Subcutaneous adipose tissue (tissue), 4 donors: Measurements from ENCODE around the gene SYS1. TPM values are rescaled to one million over a fixed set of nuclear protein-coding genes. Genes with fewer than 3 reads are reported as not detected.

Source experiments
- total RNA-seq, 4 donors: library from RNA; depleted of rRNA; stranded (reverse); fragments of >200 nt; gene quantifications; one replicate each; pipeline ENCODE4 v1.1.0, GENCODE V29; 2016
- TF ChIP-seq, protein P1 (sequence below): fragments of 450-650 bp; IDR thresholded peaks from one replicate; pipeline ENCODE4 v1.5.1; 2016; ENCODE audit warnings: low read depth, mild to moderate bottlenecking, control low read depth, antibody characterized with exemption, moderate library complexity

SYS1 gene
- total RNA-seq, 4 donors from 2014 or later = 24.3 to 34.8 (median 31.4) TPM

DNA sequence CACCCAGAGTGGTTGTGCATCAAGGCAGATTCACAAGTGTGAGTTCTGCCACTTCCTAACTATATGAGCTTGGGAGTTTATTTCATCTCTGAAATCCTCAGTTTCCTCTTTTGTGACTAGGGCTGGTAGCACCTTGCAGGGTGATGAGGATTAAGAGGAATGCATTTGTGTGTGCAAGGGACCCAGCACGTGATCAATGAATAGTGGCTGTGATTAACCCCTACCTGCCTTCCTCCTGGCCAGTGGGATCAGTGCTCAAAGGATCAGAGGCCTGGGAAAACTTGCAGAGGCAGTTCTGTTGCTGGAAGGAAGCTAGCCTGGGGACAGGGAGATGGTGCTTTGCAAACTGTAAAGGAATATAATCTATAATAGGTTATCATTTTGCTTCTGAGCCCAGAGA is 22.0 kb upstream of the SYS1 start:
- TF ChIP-seq, protein P1, sequence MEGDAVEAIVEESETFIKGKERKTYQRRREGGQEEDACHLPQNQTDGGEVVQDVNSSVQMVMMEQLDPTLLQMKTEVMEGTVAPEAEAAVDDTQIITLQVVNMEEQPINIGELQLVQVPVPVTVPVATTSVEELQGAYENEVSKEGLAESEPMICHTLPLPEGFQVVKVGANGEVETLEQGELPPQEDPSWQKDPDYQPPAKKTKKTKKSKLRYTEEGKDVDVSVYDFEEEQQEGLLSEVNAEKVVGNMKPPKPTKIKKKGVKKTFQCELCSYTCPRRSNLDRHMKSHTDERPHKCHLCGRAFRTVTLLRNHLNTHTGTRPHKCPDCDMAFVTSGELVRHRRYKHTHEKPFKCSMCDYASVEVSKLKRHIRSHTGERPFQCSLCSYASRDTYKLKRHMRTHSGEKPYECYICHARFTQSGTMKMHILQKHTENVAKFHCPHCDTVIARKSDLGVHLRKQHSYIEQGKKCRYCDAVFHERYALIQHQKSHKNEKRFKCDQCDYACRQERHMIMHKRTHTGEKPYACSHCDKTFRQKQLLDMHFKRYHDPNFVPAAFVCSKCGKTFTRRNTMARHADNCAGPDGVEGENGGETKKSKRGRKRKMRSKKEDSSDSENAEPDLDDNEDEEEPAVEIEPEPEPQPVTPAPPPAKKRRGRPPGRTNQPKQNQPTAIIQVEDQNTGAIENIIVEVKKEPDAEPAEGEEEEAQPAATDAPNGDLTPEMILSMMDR = no peak

DNA sequence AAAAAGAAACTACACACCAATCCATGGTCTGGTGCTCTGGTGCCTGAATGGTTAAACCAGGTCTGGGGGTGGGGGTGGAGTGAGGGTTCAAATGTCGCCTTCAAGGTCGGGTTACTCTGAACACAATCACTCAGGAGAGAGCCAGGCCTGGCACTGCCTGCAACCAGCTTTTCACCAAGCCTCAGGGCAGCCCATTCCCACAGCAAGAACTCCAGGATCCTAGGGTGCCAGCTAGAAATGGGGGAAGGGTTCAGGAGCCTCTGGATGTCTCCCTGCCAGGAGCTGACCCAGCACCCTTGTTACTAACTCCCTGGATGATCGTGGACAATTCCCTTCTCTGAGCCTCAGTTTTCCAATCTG is 21.4 kb upstream of the SYS1 start:
- TF ChIP-seq, protein P1 = no peak

DNA sequence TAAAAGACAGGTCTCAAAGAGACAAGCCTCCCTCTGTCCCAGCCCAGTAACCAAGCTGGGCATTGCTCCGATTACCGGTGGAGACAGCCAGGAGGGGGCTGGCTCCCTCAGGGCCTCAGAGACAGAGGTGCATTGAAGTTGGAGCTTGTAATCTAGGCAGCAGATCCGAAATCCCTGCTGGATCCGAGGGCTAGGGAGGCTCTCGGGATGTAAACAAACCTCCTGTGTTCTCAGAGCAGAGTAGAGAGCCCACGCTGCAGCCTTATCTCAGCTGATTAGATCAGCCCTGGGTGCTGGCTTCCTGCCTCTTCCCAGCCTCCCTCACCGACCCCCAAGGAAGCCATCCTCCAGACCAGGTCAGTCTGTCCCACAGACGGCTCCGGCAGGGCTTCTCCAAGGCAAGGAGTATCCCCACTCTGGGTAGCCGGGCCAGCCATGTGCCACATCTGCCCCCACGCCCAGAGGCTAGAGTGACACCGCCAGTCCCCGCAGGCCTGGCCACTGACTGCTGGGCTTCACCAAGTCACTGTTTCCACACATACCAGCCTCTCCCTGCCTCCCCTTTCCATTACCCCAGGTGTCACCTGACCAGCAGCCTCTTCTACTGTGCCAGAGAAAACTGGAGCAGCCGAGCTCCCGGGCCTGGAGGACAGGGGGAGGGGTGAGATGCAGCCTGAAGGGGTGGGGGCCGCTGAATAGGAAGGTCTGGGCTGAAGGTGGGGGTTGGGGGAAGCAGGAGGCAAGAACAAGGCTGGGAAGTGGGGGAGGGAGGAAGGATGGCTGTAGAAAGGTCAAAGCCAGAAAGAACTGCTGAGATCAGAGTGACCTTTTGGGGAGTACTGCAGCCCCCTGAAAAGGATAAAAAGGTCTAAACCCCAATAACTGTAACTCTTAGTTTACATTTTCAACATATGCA is 20.8 kb upstream of the SYS1 start:
- TF ChIP-seq, protein P1 = no peak

DNA sequence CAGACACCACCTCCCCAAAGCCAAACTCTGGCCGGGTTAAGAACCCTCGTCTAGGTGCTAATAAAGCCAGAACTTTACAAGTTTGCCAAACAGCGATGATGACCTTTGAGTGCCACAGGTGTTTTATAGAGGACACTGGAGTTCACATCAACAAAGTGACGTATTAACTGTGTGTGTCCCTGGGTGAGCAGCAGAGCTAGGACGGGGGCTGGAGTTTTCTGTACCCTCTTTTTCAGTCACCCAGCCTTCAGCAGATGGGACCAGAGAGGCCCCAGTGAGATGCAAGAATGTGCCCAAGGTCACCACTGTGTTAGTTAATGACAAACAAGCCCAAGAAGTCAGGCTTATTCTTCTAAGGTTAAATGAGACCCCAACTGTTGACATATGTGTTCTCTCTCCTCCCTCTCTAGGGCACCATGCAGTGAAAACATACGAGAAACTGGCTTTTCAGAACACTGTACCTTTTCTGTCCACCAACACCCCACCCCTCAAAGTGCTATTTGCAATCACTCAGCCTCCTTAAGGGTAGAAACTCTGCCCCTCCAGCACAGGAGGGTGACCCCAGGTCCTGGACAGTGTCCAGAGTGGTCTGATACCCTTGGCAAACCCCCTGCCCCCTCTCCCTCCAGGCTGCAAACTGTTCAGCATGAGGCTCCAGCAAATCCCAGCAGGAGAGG is 20.0 kb upstream of the SYS1 start:
- TF ChIP-seq, protein P1 = no peak

DNA sequence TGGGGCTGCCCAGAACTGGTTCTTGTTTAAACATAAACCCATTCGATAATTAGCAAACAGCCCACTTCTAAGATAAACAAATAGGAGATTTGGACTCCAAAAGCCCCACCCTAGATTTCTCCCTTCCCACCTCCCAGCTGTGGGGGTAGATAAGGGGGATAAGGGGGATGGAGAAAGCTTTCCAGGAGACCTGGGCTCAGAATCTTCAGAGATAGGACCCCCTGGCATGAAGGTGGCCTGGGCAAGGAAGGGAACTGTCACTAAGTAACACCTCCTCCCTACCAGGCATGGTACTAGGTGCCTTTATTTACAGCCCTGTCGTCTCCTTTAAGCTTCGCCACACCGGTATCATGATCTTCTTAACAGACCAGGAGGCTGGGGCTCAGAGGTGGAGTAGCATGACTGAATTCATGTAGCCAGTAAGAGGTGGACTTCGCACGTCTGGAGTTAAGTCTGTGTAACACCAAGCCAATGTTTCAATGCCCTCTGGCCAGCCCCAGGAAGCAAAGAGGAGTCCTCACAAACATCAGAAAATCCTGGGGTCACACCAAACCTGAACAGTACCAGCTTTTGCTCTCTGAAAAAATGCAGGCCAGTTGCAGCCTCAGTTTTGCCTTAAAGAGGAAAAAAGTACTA is 19.3 kb upstream of the SYS1 start:
- TF ChIP-seq, protein P1 = no peak

DNA sequence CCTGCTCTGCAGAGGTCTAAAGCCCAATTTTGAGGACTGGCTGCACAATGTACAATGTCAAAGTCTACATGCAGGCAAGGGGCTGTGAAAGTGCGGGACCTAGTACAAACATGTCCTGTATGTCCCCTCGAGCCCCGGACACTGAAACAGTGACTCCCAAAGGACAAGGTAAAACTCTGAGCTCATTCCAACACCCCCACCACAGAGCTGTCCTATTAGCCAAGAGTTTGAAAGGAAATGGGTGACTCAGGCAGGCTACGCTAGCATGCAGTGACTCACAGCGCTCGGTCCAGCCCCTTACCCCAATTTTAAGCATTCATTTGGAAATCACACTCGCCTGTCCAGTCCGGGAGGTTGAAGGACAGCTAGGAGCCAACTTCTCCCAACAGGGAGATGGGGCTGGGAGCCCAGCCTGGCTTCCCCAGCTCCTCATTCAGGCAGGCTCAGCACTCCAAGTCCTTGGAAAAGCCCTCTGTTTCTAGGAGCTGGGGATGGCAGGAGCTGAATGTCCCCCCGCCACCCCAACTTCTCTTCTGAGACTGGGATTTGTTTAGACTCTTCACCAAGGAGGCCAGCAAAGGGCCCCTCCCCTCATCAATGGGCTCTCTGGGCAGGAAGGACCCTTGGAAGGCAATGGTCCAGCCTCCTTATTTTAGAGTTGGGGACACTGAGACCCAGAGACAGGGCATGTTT is 18.6 kb upstream of the SYS1 start:
- TF ChIP-seq, protein P1 = no peak
